Liver (tissue), 9 donors: Measurements from ENCODE around the gene TUBA4B. TPM values are rescaled to one million over a fixed set of nuclear protein-coding genes. Genes with fewer than 3 reads are reported as not detected.

Source experiments
- DNase-seq: peaks from one replicate; pipeline ENCODE4 v3.0.0-alpha.2; 2017; ENCODE audit warnings: low spot score
- H3K27ac ChIP-seq, 2 donors: one replicate each; pipeline ENCODE4 v1.7.0; 2013; ENCODE audit warnings: inconsistent platforms in 2 of 2, low read length in 2 of 2, control low read depth in 1 of 2, low read depth in 1 of 2, mild to moderate bottlenecking in 1 of 2
- H3K27me3 ChIP-seq, 4 donors: one replicate each; pipeline versions ENCODE4 v1.6.1 to v1.7.0; 2013; ENCODE audit warnings: low read length in 3 of 4, inconsistent platforms in 1 of 4, mild to moderate bottlenecking in 1 of 4, moderate library complexity in 1 of 4; ENCODE audit not compliant: control insufficient read depth in 4 of 4, insufficient read depth in 4 of 4
- H3K36me3 ChIP-seq, 4 donors: one replicate each; pipeline versions ENCODE4 v1.6.1 to v1.7.0; 2013; ENCODE audit warnings: low read length in 3 of 4, mild to moderate bottlenecking in 3 of 4, low read depth in 1 of 4, moderate library complexity in 1 of 4; ENCODE audit not compliant: control insufficient read depth in 4 of 4, insufficient read depth in 3 of 4
- H3K4me1 ChIP-seq, 4 donors: one replicate each; pipeline versions ENCODE4 v1.6.1 to v1.7.0; 2013; ENCODE audit warnings: low read length in 3 of 4, mild to moderate bottlenecking in 3 of 4, moderate library complexity in 1 of 4; ENCODE audit not compliant: control insufficient read depth in 4 of 4, insufficient read depth in 4 of 4
- H3K4me3 ChIP-seq, 3 donors: one replicate each; pipeline versions ENCODE4 v1.6.1 to v1.7.0; 2013; ENCODE audit warnings: low read length in 3 of 3, control low read depth in 1 of 3, low read depth in 1 of 3, mild to moderate bottlenecking in 1 of 3
- H3K9ac ChIP-seq, 2 donors: one replicate each; pipeline ENCODE4 v1.7.0; 2013; ENCODE audit warnings: low read length in 2 of 2, mild to moderate bottlenecking in 2 of 2, moderate library complexity in 2 of 2, control low read depth in 1 of 2, low read depth in 1 of 2
- H3K9me3 ChIP-seq, 4 donors: one replicate each; pipeline versions ENCODE4 v1.6.1 to v1.7.0; 2013; ENCODE audit warnings: low read length in 3 of 4; ENCODE audit not compliant: control insufficient read depth in 4 of 4
- EGR1 ChIP-seq, 2 donors: IDR thresholded peaks; 2 replicates each; pipeline ENCODE4 v1.6.1; 2016 to 2018; ENCODE audit warnings: antibody characterized with exemption in 2 of 2, low read depth in 2 of 2
- FOXA2 ChIP-seq: IDR thresholded peaks from 2 replicates; pipeline ENCODE4 v1.6.1; 2016; ENCODE audit warnings: antibody characterized with exemption
- GABPA ChIP-seq, 2 donors: IDR thresholded peaks in 1 of 2; conservative IDR thresholded peaks in 1 of 2; 2 replicates each; pipeline ENCODE4 v1.6.1; 2016; ENCODE audit warnings: antibody characterized with exemption in 2 of 2, mild to moderate bottlenecking in 1 of 2, moderate library complexity in 1 of 2
- HNF4A ChIP-seq, 2 donors: conservative IDR thresholded peaks; 2 replicates each; pipeline ENCODE4 v1.6.1; 2016; ENCODE audit warnings: antibody characterized with exemption in 2 of 2, mild to moderate bottlenecking in 2 of 2
- JUND ChIP-seq, 2 donors: IDR thresholded peaks; 2 replicates each; pipeline ENCODE4 v1.6.1; 2016; ENCODE audit warnings: antibody characterized with exemption in 2 of 2
- NR2F2 ChIP-seq: IDR thresholded peaks from 2 replicates; pipeline ENCODE4 v1.6.1; 2016; ENCODE audit warnings: antibody characterized with exemption
- RAD21 ChIP-seq, 2 donors: IDR thresholded peaks; 2 replicates each; pipeline ENCODE4 v1.6.1; 2016; ENCODE audit warnings: antibody characterized with exemption in 2 of 2, mild to moderate bottlenecking in 2 of 2
- SP1 ChIP-seq: IDR thresholded peaks from 2 replicates; pipeline ENCODE4 v1.6.1; 2018; ENCODE audit warnings: antibody characterized with exemption, mild to moderate bottlenecking
- YY1 ChIP-seq: IDR thresholded peaks from 2 replicates; pipeline ENCODE4 v1.6.1; 2016; ENCODE audit warnings: antibody characterized with exemption, mild to moderate bottlenecking
- WGBS: extraction: QIAGEN DNeasy Blood & Tissue Kit; methylation state at CpG from one replicate; pipeline ENCODE4 v1.1.7; 2013; 5-methylcytosine and 5-hydroxymethylcytosine counted together
- polyA plus RNA-seq, 2 donors: library from polyadenylated mRNA; stranded (reverse) in 1 of 2; unstranded in 1 of 2; fragments of 200-250 nt in 1 of 2; fragments of >200 nt in 1 of 2; fragmentation: Nextera tagmentation in 1 of 2; extraction: Ambion mirVana in 1 of 2; gene quantifications; one replicate each; pipeline versions ENCODE4 v1.2.1 to v1.2.3, GENCODE V29; 2013 to 2015
- total RNA-seq, 2 donors: library from RNA; depleted of rRNA; stranded (reverse); fragments of >200 nt; gene quantifications; one replicate each; pipeline ENCODE4 v1.2.3, GENCODE V29; 2014
- TF ChIP-seq, protein P1 (sequence below): IDR thresholded peaks from 2 replicates; pipeline ENCODE4 v1.6.1; 2016; ENCODE audit warnings: antibody characterized with exemption
- TF ChIP-seq, protein P2 (sequence below): fragments of 150-350 bp; IDR thresholded peaks from 2 replicates; pipeline ENCODE4 v1.5.1; 2017; ENCODE audit warnings: improper control_type of control experiment, low read depth, low read length; ENCODE audit not compliant: missing input control
- TF ChIP-seq, protein P3 (sequence below): IDR thresholded peaks from 2 replicates; pipeline ENCODE4 v1.6.1; 2016; ENCODE audit warnings: antibody characterized with exemption, mild to moderate bottlenecking
- TF ChIP-seq, protein P4 (sequence below): IDR thresholded peaks from 2 replicates; pipeline ENCODE4 v1.6.1; 2016; ENCODE audit warnings: antibody characterized with exemption
- donor health status: healthy.
- donor health status: healthy.
- donor health status: healthy.
- donor health status: healthy.
- donor health status: healthy.

Gene TUBA4B
- total and polyA plus RNA-seq, 4 donors: 0.08 to 0.20 (median 0.19) TPM; not detected in 1

DNA sequence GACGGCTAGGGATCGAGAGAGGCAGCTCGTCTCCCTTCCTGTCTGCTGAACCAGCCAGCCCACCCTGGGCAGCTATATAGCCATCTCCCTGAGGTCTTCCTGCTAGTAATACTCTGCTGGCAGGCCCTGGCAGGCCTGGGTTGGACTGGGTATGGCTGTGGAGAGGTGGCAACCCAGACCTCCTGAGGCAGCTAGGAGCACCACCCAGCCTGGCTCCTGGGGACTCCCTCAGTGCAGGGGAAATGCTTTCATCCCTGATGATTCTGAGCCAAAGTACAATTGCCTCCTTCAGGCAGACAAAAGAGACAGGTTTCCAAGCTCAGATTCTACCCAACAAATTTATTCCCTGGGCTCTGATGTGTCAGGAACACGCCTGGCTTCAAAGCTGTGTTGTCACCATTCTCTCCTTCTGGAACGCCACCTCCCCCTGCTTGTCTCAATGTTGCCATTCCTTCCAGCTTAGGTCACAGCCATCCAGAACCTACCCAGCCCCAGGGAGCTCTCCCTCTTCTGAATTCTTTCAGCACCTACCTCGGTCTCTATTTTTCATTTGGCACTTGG lies 21.4 kb downstream of the TUBA4B start:
- Histone ChIP-seq H3K27me3 (no peaks in the 10 kb centered on the region), H3K27ac (no peak overlapping the region), H3K4me1 (peaks cover 9 to 29% (median 18%) of the 10 kb centered on the region in 4 donors), H3K4me3 (no peak overlapping the region), H3K9ac (no peak overlapping the region), H3K9me3 (no peaks in the 10 kb centered on the region), H3K36me3 (no peaks in the 10 kb centered on the region)
- no peak for DNase-seq
- 79% methylated on average over 6 of the region's 6 CpGs for WGBS
- TF ChIP-seq, protein P1, sequence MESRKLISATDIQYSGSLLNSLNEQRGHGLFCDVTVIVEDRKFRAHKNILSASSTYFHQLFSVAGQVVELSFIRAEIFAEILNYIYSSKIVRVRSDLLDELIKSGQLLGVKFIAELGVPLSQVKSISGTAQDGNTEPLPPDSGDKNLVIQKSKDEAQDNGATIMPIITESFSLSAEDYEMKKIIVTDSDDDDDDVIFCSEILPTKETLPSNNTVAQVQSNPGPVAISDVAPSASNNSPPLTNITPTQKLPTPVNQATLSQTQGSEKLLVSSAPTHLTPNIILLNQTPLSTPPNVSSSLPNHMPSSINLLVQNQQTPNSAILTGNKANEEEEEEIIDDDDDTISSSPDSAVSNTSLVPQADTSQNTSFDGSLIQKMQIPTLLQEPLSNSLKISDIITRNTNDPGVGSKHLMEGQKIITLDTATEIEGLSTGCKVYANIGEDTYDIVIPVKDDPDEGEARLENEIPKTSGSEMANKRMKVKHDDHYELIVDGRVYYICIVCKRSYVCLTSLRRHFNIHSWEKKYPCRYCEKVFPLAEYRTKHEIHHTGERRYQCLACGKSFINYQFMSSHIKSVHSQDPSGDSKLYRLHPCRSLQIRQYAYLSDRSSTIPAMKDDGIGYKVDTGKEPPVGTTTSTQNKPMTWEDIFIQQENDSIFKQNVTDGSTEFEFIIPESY: no peak
- no peak for TF ChIP-seq SP1
- no peak for TF ChIP-seq NR2F2
- TF ChIP-seq EGR1 (IDR thresholded peaks at IDR 0.05; ENCODE audit: low read depth in 2 of 2): no peak
- no peak for TF ChIP-seq YY1
- no peak for TF ChIP-seq JUND (IDR thresholded peaks at IDR 0.05)
- TF ChIP-seq FOXA2: no peak

DNA sequence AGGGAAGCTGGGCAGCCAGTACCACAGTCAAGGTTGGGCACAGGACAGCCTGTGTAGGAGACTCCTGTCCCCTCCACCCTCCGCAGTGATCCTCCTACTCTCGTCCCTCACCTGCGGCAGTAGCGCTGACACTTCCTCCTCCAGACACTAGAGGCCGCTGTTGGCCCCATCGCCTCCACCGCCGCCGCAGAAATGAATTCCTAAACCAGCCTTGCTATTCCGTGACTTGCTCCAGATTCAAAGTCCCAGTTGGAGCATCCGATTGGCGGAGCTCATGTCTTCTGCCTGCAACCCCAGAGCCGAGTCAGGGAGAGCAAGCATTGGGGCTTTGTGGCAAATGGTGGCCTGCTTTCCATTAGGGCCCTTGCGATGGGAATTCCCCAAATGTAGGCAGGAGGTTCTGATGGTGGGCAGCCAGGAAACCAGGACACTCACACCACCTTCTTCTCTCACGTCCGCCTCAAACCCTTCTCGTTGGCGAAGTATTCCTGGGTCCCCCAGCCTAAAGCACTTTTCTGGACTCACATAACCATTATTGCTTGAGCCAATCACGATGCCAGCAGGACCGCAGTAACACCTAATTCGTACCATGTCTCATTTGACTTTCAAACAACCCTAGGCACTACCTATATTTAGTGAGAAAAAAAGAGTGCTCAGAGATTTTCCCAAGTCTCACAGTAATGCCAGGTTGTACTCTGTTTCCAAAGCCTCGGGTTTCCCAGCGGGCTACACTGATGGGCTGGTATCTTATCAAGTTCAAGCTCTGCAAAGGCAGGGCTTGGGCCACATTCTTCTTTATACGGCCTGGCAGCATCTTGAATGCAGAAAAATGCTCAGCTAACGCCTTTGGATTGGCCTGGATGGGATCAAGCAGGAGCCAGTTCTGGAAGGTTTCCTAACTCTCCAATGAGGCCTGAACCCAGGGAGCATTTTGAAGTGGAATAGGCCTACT lies 24.9 kb downstream of the TUBA4B start:
- H3K9me3 ChIP-seq: no peaks in the 10 kb centered on the region
- peaks cover 7 to 24% (median 14%) of the 10 kb centered on the region in 4 donors for H3K4me1 ChIP-seq
- H3K36me3 ChIP-seq: peaks cover 2 to 23% (median 15%) of the 10 kb centered on the region in 4 donors
- H3K27me3 ChIP-seq: no peaks in the 10 kb centered on the region
- peak; percentile 92 for DNase-seq
- WGBS: 33% methylated on average over 25 of the region's 25 CpGs
- no peak overlapping the region for H3K4me3 ChIP-seq
- TF ChIP-seq HNF4A (conservative IDR thresholded peaks at IDR 0.05): peak; percentile 18 to 39
- TF ChIP-seq, protein P2, sequence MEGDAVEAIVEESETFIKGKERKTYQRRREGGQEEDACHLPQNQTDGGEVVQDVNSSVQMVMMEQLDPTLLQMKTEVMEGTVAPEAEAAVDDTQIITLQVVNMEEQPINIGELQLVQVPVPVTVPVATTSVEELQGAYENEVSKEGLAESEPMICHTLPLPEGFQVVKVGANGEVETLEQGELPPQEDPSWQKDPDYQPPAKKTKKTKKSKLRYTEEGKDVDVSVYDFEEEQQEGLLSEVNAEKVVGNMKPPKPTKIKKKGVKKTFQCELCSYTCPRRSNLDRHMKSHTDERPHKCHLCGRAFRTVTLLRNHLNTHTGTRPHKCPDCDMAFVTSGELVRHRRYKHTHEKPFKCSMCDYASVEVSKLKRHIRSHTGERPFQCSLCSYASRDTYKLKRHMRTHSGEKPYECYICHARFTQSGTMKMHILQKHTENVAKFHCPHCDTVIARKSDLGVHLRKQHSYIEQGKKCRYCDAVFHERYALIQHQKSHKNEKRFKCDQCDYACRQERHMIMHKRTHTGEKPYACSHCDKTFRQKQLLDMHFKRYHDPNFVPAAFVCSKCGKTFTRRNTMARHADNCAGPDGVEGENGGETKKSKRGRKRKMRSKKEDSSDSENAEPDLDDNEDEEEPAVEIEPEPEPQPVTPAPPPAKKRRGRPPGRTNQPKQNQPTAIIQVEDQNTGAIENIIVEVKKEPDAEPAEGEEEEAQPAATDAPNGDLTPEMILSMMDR: peak; percentile 99
- TF ChIP-seq, protein P3, sequence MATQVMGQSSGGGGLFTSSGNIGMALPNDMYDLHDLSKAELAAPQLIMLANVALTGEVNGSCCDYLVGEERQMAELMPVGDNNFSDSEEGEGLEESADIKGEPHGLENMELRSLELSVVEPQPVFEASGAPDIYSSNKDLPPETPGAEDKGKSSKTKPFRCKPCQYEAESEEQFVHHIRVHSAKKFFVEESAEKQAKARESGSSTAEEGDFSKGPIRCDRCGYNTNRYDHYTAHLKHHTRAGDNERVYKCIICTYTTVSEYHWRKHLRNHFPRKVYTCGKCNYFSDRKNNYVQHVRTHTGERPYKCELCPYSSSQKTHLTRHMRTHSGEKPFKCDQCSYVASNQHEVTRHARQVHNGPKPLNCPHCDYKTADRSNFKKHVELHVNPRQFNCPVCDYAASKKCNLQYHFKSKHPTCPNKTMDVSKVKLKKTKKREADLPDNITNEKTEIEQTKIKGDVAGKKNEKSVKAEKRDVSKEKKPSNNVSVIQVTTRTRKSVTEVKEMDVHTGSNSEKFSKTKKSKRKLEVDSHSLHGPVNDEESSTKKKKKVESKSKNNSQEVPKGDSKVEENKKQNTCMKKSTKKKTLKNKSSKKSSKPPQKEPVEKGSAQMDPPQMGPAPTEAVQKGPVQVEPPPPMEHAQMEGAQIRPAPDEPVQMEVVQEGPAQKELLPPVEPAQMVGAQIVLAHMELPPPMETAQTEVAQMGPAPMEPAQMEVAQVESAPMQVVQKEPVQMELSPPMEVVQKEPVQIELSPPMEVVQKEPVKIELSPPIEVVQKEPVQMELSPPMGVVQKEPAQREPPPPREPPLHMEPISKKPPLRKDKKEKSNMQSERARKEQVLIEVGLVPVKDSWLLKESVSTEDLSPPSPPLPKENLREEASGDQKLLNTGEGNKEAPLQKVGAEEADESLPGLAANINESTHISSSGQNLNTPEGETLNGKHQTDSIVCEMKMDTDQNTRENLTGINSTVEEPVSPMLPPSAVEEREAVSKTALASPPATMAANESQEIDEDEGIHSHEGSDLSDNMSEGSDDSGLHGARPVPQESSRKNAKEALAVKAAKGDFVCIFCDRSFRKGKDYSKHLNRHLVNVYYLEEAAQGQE: peak; percentile 17
- TF ChIP-seq, protein P4, sequence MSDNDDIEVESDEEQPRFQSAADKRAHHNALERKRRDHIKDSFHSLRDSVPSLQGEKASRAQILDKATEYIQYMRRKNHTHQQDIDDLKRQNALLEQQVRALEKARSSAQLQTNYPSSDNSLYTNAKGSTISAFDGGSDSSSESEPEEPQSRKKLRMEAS: no peak
- no peak for TF ChIP-seq GABPA (IDR thresholded peaks at IDR 0.05 in 1 of 2, conservative IDR thresholded peaks at IDR 0.05 in 1 of 2)
- TF ChIP-seq YY1: peak; percentile 63
- peak; percentile 81 to 92 for TF ChIP-seq RAD21 (IDR thresholded peaks at IDR 0.05)
- TF ChIP-seq SP1: peak; percentile 42
- TF ChIP-seq NR2F2: no peak
- H3K9ac ChIP-seq: peak overlapping the region; percentile 88 to 89
- H3K27ac ChIP-seq: peak overlapping the region; percentile 96 to 98
